GM19099 (cell line): ENCODE data around the gene PCDH11X.
"Not testable (repeated sequence)": the region's sequence is repeated elsewhere in the genome, so short reads cannot be mapped to it uniquely, and the experiment has no call there.

Experiments
- POLR2A ChIP-seq: IDR thresholded peaks from 3 replicates; pipeline ENCODE4 v1.6.1; 2011; ENCODE audit warnings: low read depth; ENCODE audit not compliant: insufficient read length; ENCODE audit errors: extremely low read depth

The PCDH11X gene

GRCh38 chrX:91779135-91779534 lies at the start of gene PCDH11X:
PCDH11X (plus strand) TSS chrX:91779375; CDS start chrX:91835505, 56,130 bp downstream.
- TF ChIP-seq POLR2A = not testable (repeated sequence)
